ELF-1 (cell line): Measurements from ENCODE around the gene CD81.
"Not testable (repeated sequence)": the region's sequence is repeated elsewhere in the genome, so short reads cannot be mapped to it uniquely, and the experiment has no call there.

Experiments used
- DNase-seq: peaks from one replicate; pipeline ENCODE4 v3.0.0-alpha.2; 2016; ENCODE audit warnings: low read depth, low spot score

The CD81 gene

GRCh38 chr11:2357246-2357645 lies 19.9 kb upstream of the CD81 start:
- DNase-seq: no peak

GRCh38 chr11:2357651-2358050 lies 19.5 kb upstream of the CD81 start:
- DNase-seq: not testable (repeated sequence)

- DNase-seq: no peak
Observed at GRCh38 chr11:2358754-2359442, 18.2 kb upstream of the CD81 start.

GRCh38 chr11:2359557-2359956 lies 17.6 kb upstream of the CD81 start:
- no peak for DNase-seq

- DNase-seq: no peak
Observed at GRCh38 chr11:2360081-2360642, 16.9 kb upstream of the CD81 start.

GRCh38 chr11:2361565-2361964 lies 15.5 kb upstream of the CD81 start:
- DNase-seq: no peak

- DNase-seq: no peak
Observed at GRCh38 chr11:2362414-2362813, 14.7 kb upstream of the CD81 start.

- DNase-seq: no peak
Observed at GRCh38 chr11:2363130-2363529, 14.0 kb upstream of the CD81 start.

- no peak for DNase-seq
Observed at GRCh38 chr11:2363577-2364370, 13.3 kb upstream of the CD81 start.

- not testable (repeated sequence) for DNase-seq
Observed at GRCh38 chr11:2364386-2364785, 12.7 kb upstream of the CD81 start.

- DNase-seq: no peak
Observed at GRCh38 chr11:2365571-2366210, 11.4 kb upstream of the CD81 start.

GRCh38 chr11:2366276-2366675 lies 10.8 kb upstream of the CD81 start:
- no peak for DNase-seq

- no peak for DNase-seq
Observed at GRCh38 chr11:2366733-2367132, 10.4 kb upstream of the CD81 start.

GRCh38 chr11:2367266-2368160 lies 9.6 kb upstream of the CD81 start:
- DNase-seq: no peak

- DNase-seq: no peak
Observed at GRCh38 chr11:2368178-2368850, 8.8 kb upstream of the CD81 start.

- no peak for DNase-seq
Observed at GRCh38 chr11:2368851-2369180, 8.3 kb upstream of the CD81 start.

GRCh38 chr11:2369320-2369719 lies 7.8 kb upstream of the CD81 start:
- DNase-seq: no peak

GRCh38 chr11:2369896-2370295 lies 7.2 kb upstream of the CD81 start:
- no peak for DNase-seq

- no peak for DNase-seq
Observed at GRCh38 chr11:2374456-2375201, 2.5 kb upstream of the CD81 start.

- no peak for DNase-seq
Observed at GRCh38 chr11:2375341-2375853, 1.7 kb upstream of the CD81 start.
